ENCODE results near the gene GCN1.

GRCh38 chr12:120103371-120103770, 91.1 kb downstream of the GCN1 start:
- no peak for TF ChIP-seq POLR2AphosphoS5 (IDR thresholded peaks at IDR 0.05)
- no peak for TF ChIP-seq POLR2A (IDR thresholded peaks at IDR 0.05)
- no peak for TF ChIP-seq EP300 (IDR thresholded peaks at IDR 0.05)
- TF ChIP-seq CTCF (IDR thresholded peaks at IDR 0.05): no peak
